BLaER1 (cell line): ENCODE data around the gene CASK.

Source experiments
- H3K27ac ChIP-seq: shearing (Covaris generic); formaldehyde crosslinking; 2 replicates; pipeline ENCODE4 v1.8.1; 2022
- H3K27me3 ChIP-seq: shearing (Covaris generic); formaldehyde crosslinking; 2 replicates; pipeline ENCODE4 v1.8.1; 2022
- H3K36me3 ChIP-seq: shearing (Covaris generic); formaldehyde crosslinking; 2 replicates; pipeline ENCODE4 v1.8.1; 2022
- H3K4me1 ChIP-seq: shearing (Covaris generic); formaldehyde crosslinking; 2 replicates; pipeline ENCODE4 v1.8.1; 2022
- H3K4me2 ChIP-seq: shearing (Covaris generic); formaldehyde crosslinking; 2 replicates; pipeline ENCODE4 v1.8.1; 2022
- H3K4me3 ChIP-seq: shearing (Covaris generic); formaldehyde crosslinking; 2 replicates; pipeline ENCODE4 v1.8.1; 2022
- H3K9ac ChIP-seq: shearing (Covaris generic); formaldehyde crosslinking; 2 replicates; pipeline ENCODE4 v1.8.1; 2022
- H3K9me3 ChIP-seq: shearing (Covaris generic); formaldehyde crosslinking; 2 replicates; pipeline ENCODE4 v1.8.1; 2022
- H4K20me1 ChIP-seq: shearing (Covaris generic); formaldehyde crosslinking; 2 replicates; pipeline ENCODE4 v1.8.1; 2022
- Cebpa-rat ChIP-seq: shearing (Covaris generic); IDR thresholded peaks from 2 replicates; pipeline ENCODE4 v1.8.1; 2022

Gene CASK

DNA sequence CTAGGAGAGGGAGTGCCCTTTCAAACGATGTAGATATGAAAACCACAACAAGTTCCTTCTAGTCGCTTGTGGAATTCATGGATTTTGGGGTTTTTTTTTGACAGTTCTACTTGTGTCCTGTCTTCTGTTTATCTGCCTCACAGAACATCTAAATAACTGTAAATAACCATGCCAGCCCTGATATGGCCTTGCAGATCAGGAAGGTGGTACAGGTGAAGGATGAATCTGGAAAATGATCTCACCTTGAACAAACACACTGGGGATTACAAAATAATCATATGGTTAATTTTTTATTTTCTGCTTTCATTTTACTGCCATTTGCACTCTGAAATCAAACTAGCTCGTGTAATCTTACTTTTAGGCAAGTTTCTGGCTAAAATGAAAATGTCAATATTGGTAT lies 162.2 kb downstream of the CASK start:
- no peak overlapping the region for H3K4me2 ChIP-seq
- no peaks in the 10 kb centered on the region for H3K36me3 ChIP-seq
- H3K4me3 ChIP-seq = no peak overlapping the region
- peaks cover 35% of the 10 kb centered on the region; the same call in 1 of the 2 replicates for H4K20me1 ChIP-seq
- no peak overlapping the region for H3K9ac ChIP-seq
- no peak for TF ChIP-seq Cebpa-rat
- peaks cover 87% of the 10 kb centered on the region for H3K27me3 ChIP-seq
- H3K9me3 ChIP-seq = no peaks in the 10 kb centered on the region
- no peaks in the 10 kb centered on the region for H3K4me1 ChIP-seq
- H3K27ac ChIP-seq = no peak overlapping the region

DNA sequence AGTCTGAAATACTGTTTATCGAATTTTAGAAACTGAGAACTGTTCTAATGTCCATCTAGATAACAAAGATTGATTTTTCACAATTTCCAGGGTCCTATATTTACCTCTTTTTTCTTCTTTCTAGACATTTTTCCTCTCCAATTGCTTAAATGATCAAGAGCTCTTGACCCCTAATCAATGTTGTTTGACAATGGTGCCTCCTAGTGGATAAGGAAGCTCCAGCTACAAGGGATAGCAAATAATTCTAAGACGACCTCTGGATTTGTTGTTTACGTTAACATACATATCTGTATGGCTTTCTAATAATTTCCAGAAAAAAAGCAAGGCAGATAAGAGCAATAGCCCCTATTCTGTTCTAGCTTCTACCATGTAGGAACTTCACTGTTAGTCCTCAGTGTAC lies 163.5 kb downstream of the CASK start:
- no peak for TF ChIP-seq Cebpa-rat
- H3K4me1 ChIP-seq = no peaks in the 10 kb centered on the region
- H3K27ac ChIP-seq = no peak overlapping the region
- H3K9me3 ChIP-seq = no peaks in the 10 kb centered on the region
- H3K27me3 ChIP-seq = peaks cover 90% of the 10 kb centered on the region
- no peak overlapping the region for H3K4me2 ChIP-seq
- no peak overlapping the region for H3K4me3 ChIP-seq
- no peak overlapping the region for H3K9ac ChIP-seq
- H3K36me3 ChIP-seq = no peaks in the 10 kb centered on the region
- H4K20me1 ChIP-seq = peaks cover 35% of the 10 kb centered on the region; the same call in 1 of the 2 replicates

DNA sequence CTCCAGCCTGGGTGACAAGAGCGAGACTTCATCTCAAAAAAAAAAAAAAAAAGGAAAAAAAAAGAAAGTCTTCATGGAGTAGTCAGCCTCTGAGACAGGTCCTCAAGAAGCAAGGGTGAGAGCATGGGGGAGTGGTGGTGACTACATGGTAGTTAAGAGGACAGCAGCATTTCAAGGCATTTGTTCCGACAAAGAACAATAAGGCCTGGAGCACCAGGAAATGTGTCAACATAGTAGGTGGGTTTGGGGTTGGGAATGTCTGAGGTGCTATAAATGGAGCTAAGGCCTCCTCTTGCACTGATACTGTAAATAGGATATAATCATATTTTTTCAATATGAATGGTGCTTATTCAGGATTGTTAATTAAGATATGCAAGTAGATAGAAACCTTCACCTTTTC lies 165.0 kb downstream of the CASK start:
- TF ChIP-seq Cebpa-rat = no peak
- no peak overlapping the region for H3K9ac ChIP-seq
- peaks cover 29% of the 10 kb centered on the region; the same call in 1 of the 2 replicates for H4K20me1 ChIP-seq
- peaks cover 86% of the 10 kb centered on the region for H3K27me3 ChIP-seq
- no peaks in the 10 kb centered on the region for H3K36me3 ChIP-seq
- H3K27ac ChIP-seq = no peak overlapping the region
- no peak overlapping the region for H3K4me2 ChIP-seq
- no peak overlapping the region for H3K4me3 ChIP-seq
- no peaks in the 10 kb centered on the region for H3K4me1 ChIP-seq
- H3K9me3 ChIP-seq = no peaks in the 10 kb centered on the region

DNA sequence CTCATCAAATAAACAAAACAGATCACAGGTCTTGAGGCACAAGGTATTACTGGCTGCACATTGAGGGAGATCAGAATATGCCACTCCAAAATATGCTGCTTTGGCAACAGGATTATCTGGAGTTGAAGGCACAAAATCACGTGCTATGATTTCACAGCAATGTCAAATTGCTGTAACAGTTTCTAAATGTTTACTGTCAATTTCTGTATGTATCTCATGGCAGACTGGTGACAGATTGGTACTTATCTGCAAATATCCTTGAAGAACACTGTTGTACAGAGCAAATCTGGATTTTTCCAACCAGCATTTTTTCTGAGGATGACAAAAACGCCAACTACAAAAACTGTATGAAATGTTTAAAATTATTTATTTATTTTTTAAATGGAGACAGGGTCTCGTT lies 172.6 kb downstream of the CASK start:
- TF ChIP-seq Cebpa-rat = no peak
- no peak overlapping the region for H3K4me2 ChIP-seq
- H4K20me1 ChIP-seq = no peaks in the 10 kb centered on the region
- H3K9me3 ChIP-seq = no peaks in the 10 kb centered on the region
- peaks cover 64% of the 10 kb centered on the region for H3K27me3 ChIP-seq
- no peak overlapping the region for H3K27ac ChIP-seq
- no peak overlapping the region for H3K4me3 ChIP-seq
- no peaks in the 10 kb centered on the region for H3K36me3 ChIP-seq
- H3K4me1 ChIP-seq = no peaks in the 10 kb centered on the region
- no peak overlapping the region for H3K9ac ChIP-seq

DNA sequence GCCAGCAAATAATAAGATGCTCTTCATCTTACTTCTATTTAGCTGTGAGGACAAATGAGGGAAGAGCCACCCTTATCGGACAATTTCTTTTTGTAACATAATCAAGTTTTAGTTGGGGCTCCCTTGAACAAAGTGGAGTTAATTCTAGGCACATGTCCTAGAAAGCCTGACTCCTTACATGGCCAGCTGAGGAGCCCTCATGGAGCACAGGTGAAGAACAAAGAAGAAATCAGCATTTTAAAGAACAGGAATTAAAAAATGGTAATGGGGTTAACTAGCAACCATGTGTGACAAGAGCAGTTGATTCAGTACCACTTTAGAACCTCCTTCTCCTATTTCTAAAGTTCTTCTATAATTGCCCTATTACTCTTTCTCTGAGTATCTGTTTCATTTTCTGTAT lies 183.5 kb downstream of the CASK start:
- no peaks in the 10 kb centered on the region for H3K9me3 ChIP-seq
- no peaks in the 10 kb centered on the region for H3K4me1 ChIP-seq
- no peak overlapping the region for H3K9ac ChIP-seq
- H3K36me3 ChIP-seq = peaks cover under 1% of the 10 kb centered on the region; the same call in 1 of the 2 replicates
- H3K27ac ChIP-seq = no peak overlapping the region
- no peak for TF ChIP-seq Cebpa-rat
- H3K4me2 ChIP-seq = no peak overlapping the region
- no peaks in the 10 kb centered on the region for H4K20me1 ChIP-seq
- H3K4me3 ChIP-seq = no peak overlapping the region
- peaks cover 75% of the 10 kb centered on the region for H3K27me3 ChIP-seq

DNA sequence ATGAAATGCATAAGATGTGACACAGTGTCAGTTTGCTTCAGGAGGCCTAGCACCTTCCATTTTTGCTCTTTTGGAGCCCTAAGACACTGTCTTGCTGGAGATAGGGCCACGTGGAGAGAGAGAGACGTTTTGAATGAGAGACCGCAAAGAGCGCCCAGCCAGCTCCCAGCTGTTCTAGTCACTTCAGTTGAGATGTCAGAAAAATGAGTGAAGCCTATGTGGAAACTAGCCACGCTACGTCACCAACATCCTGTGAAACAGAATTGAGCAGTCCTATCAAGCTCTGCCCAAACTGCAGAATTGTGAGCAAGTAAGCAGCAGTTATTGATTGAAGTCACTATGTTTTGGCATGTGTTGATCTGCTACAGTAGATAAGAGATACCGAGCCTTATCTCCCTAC lies 186.3 kb downstream of the CASK start:
- no peak overlapping the region for H3K4me2 ChIP-seq
- TF ChIP-seq Cebpa-rat = no peak
- H3K4me3 ChIP-seq = no peak overlapping the region
- peaks cover 73% of the 10 kb centered on the region for H3K27me3 ChIP-seq
- no peaks in the 10 kb centered on the region for H3K36me3 ChIP-seq
- no peak overlapping the region for H3K9ac ChIP-seq
- H3K27ac ChIP-seq = no peak overlapping the region
- peaks cover 10% of the 10 kb centered on the region for H3K4me1 ChIP-seq
- no peaks in the 10 kb centered on the region for H3K9me3 ChIP-seq
- peaks cover 9% of the 10 kb centered on the region; the same call in 1 of the 2 replicates for H4K20me1 ChIP-seq

DNA sequence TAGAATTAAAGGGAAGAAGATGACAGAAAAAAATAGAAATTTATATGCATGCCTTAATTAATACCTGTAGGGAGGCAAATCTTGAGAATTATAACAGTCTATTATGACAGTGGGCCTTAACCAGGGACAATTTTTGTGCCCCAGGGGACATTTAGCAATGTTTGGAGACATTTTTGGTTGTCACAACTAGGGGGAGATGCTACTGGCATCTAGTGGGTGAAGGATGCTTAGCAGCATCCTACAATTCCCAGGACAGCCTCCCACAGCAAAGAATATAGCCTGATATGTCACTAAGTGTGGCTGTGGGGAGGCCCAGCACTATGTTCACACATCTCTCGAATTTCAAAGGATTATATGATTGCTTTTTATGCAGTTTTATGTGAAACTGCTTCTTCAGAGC lies 188.8 kb downstream of the CASK start:
- H3K4me1 ChIP-seq = peaks cover 10% of the 10 kb centered on the region
- no peaks in the 10 kb centered on the region for H3K36me3 ChIP-seq
- no peak overlapping the region for H3K27ac ChIP-seq
- H3K9me3 ChIP-seq = no peaks in the 10 kb centered on the region
- TF ChIP-seq Cebpa-rat = no peak
- no peak overlapping the region for H3K9ac ChIP-seq
- peak overlapping the region; percentile 16; the same call in 1 of the 2 replicates for H3K4me2 ChIP-seq
- H3K27me3 ChIP-seq = peaks cover 69% of the 10 kb centered on the region
- no peak overlapping the region for H3K4me3 ChIP-seq
- peaks cover 16% of the 10 kb centered on the region; the same call in 1 of the 2 replicates for H4K20me1 ChIP-seq

DNA sequence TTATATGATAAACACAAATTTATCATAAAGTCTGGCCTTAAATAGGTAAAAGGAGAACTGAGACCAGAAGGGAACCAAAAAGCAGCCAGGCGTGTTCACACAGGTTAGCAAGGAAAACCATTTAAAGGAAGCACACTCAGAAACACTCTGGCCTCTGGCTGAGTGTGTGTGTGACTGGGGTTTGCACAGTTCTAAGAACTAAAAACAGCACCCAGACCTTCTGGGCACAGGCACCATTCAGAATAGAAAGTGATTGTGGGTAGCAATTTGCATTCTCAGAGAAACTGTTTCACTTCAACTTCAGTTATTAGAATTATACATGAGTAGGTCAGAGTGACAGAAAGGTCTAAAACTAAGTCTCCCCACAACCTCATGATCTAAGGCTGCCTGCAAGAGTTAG lies 189.4 kb downstream of the CASK start:
- Histone ChIP-seq H3K36me3 (no peaks in the 10 kb centered on the region), H3K4me3 (no peak overlapping the region), H3K9me3 (no peaks in the 10 kb centered on the region), H3K4me1 (peaks cover 10% of the 10 kb centered on the region), H3K27me3 (peaks cover 65% of the 10 kb centered on the region), H3K4me2 (peak overlapping the region; percentile 16; the same call in 1 of the 2 replicates), H3K27ac (no peak overlapping the region), H4K20me1 (peaks cover 16% of the 10 kb centered on the region; the same call in 1 of the 2 replicates), H3K9ac (no peak overlapping the region)
- no peak for TF ChIP-seq Cebpa-rat

DNA sequence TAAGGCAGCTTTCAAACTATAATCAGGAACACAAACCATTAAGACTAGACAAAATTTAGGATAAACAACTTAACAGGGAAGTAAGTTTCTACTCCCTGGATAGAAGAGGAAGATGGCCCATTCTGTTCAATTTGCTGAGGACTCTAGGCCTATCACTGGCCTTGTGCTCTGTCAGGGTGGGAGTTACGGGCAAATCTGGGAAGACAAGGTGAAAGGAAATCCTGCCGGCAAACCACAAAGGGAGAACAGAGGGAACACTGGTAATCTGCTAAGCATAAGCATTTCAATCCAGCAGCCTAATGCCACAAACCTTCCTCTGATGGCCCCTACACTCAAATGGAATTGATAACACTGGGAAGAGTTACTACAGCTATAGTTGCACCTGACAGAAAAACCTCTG lies 191.1 kb downstream of the CASK start:
- Histone ChIP-seq H3K4me3 (no peak overlapping the region), H4K20me1 (peaks cover 16% of the 10 kb centered on the region; the same call in 1 of the 2 replicates), H3K27ac (no peak overlapping the region), H3K27me3 (peaks cover 72% of the 10 kb centered on the region), H3K4me1 (peaks cover 10% of the 10 kb centered on the region), H3K36me3 (no peaks in the 10 kb centered on the region), H3K9ac (no peak overlapping the region), H3K4me2 (no peak overlapping the region), H3K9me3 (no peaks in the 10 kb centered on the region)
- no peak for TF ChIP-seq Cebpa-rat

DNA sequence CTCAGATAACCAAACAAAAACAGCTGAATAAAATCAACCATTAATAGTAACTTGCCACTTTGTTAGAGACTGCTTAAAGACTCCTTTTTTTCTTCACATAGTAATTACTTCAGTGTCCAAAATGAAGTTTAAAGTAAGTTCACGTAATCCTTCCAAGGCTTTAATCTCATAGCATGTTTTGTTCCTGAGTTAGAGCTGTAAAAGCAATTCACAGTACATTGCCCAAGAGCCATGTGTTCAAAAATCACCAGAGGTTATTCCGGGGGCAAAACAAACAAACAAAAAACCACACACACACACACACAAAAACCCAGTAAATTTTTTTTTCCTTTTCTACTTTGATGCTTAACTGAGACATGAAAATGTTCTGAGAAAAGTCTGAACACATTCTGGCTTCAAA lies 193.3 kb downstream of the CASK start:
- no peak overlapping the region for H3K27ac ChIP-seq
- peaks cover 68% of the 10 kb centered on the region for H3K27me3 ChIP-seq
- no peak overlapping the region for H3K9ac ChIP-seq
- H3K36me3 ChIP-seq = no peaks in the 10 kb centered on the region
- no peak overlapping the region for H3K4me3 ChIP-seq
- no peak overlapping the region for H3K4me2 ChIP-seq
- H3K4me1 ChIP-seq = peaks cover 10% of the 10 kb centered on the region
- TF ChIP-seq Cebpa-rat = no peak
- no peaks in the 10 kb centered on the region for H3K9me3 ChIP-seq
- peaks cover 16% of the 10 kb centered on the region; the same call in 1 of the 2 replicates for H4K20me1 ChIP-seq

DNA sequence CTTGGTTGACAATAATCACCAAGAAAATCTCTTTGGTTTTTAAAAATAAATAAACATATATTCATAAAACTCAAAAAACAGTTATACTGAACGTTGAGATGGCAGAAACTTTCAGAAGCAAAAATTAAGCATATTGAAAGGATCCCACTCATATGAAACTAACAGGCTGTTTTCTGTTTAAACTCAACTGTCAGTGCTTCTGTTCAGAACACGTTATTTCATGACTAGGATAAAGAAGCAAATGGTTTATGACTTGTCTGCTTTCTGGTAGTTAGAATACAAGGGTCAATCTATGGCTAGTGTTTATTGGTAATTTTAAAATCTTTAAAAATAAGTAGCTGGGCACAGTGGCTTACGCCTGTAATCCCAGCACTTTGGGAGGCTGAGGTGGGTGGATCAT lies 195.2 kb downstream of the CASK start:
- H3K27ac ChIP-seq = no peak overlapping the region
- H3K27me3 ChIP-seq = peaks cover 73% of the 10 kb centered on the region
- peaks cover 7% of the 10 kb centered on the region; the same call in 1 of the 2 replicates for H4K20me1 ChIP-seq
- no peak overlapping the region for H3K4me3 ChIP-seq
- H3K36me3 ChIP-seq = no peaks in the 10 kb centered on the region
- TF ChIP-seq Cebpa-rat = no peak
- H3K4me1 ChIP-seq = peaks cover 13% of the 10 kb centered on the region
- no peak overlapping the region for H3K4me2 ChIP-seq
- H3K9ac ChIP-seq = no peak overlapping the region
- H3K9me3 ChIP-seq = no peaks in the 10 kb centered on the region
